Stimulated activated CD4-positive, alpha-beta T cell treated with anti-CD3 and anti-CD28 coated beads, Interleukin-1b, Interleukin-23, amount 100 ng/mL, for 24 hours (primary cell): ENCODE measurements around the gene ALOXE3.
A peak's percentile ranks its signal among the peaks of the same experiment; 100 is the strongest.

Experiments used
- DNase-seq, 4 experiments: peaks; one replicate each; pipeline ENCODE4 v3.0.0-alpha.2; 2020; ENCODE audit warnings: low read depth in 4 of 4, low spot score in 1 of 4

The ALOXE3 gene

GRCh38 chr17:8142887-8143580 is 24.7 kb upstream of the ALOXE3 start:
- DNase-seq = no peak

- no peak for DNase-seq
Observed at GRCh38 chr17:8142158-8142886, 24.0 kb upstream of the ALOXE3 start.

GRCh38 chr17:8141741-8142140 is 23.4 kb upstream of the ALOXE3 start:
- DNase-seq = no peak

GRCh38 chr17:8141045-8141444 is 22.7 kb upstream of the ALOXE3 start:
- DNase-seq = no peak

- no peak for DNase-seq
Observed at GRCh38 chr17:8140065-8141029, 22.0 kb upstream of the ALOXE3 start.

- DNase-seq = peak; percentile 91 to 97 (median 96)
Observed at GRCh38 chr17:8138672-8139371, 20.5 kb upstream of the ALOXE3 start.

GRCh38 chr17:8138374-8138671 is 20.0 kb upstream of the ALOXE3 start:
- no peak for DNase-seq

GRCh38 chr17:8137645-8138373 is 19.5 kb upstream of the ALOXE3 start:
- no peak for DNase-seq

GRCh38 chr17:8133941-8134340 is 15.6 kb upstream of the ALOXE3 start:
- DNase-seq = no peak

GRCh38 chr17:8133399-8133798 is 15.1 kb upstream of the ALOXE3 start:
- no peak for DNase-seq

GRCh38 chr17:8131844-8132441 is 13.6 kb upstream of the ALOXE3 start:
- DNase-seq = no peak

GRCh38 chr17:8128125-8128784 is 9.9 kb upstream of the ALOXE3 start:
- no peak for DNase-seq

- DNase-seq = peak in 2 of 4 experiments; percentile 15 to 54
Observed at GRCh38 chr17:8126491-8127066, 8.3 kb upstream of the ALOXE3 start.

GRCh38 chr17:8125947-8126490 is 7.7 kb upstream of the ALOXE3 start:
- no peak for DNase-seq

- DNase-seq = peak; percentile 80 to 98 (median 85)
Observed at GRCh38 chr17:8125154-8125946, 7.0 kb upstream of the ALOXE3 start.

GRCh38 chr17:8124350-8125153 is 6.2 kb upstream of the ALOXE3 start:
- DNase-seq = peak in 1 of 4 experiments; percentile 24

- DNase-seq = no peak
Observed at GRCh38 chr17:8123695-8124349, 5.5 kb upstream of the ALOXE3 start, which contains the start of gene HES7. Gene HES7, minus strand, starts transcription at chr17:8124106. Its CDS starts 22 bp downstream, at chr17:8124084.
